ENCODE measurements around the gene FKBP2.

GRCh38 chr11:64276653-64277431 is 35.9 kb downstream of the FKBP2 start:
- TF ChIP-seq POLR2A (IDR thresholded peaks at IDR 0.05) (no peak), CTCF (IDR thresholded peaks at IDR 0.05) (no peak)

All from esophagus squamous epithelium (tissue), 4 donors.